WERI-Rb-1 (cell line): Measurements from ENCODE around the gene SLC26A6.
A peak's percentile ranks its signal among the peaks of the same experiment; 100 is the strongest.

Experiments used
- DNase-seq: peaks from one replicate; pipeline ENCODE4 v3.0.0-alpha.2; 2020
- H3K27ac ChIP-seq: fragments of 250-450 bp; sonication (Bioruptor Pico); 2 replicates; pipeline ENCODE4 v1.5.1; 2020; ENCODE audit warnings: mild to moderate bottlenecking, moderate library complexity
- H3K27me3 ChIP-seq: fragments of 250-450 bp; sonication (Bioruptor Pico); 2 replicates; pipeline ENCODE4 v1.5.1; 2021; ENCODE audit warnings: mild to moderate bottlenecking, low read depth, moderate library complexity; ENCODE audit not compliant: insufficient read depth, severe bottlenecking
- H3K36me3 ChIP-seq: fragments of 250-450 bp; sonication (Bioruptor Pico); 2 replicates; pipeline ENCODE4 v1.5.1; 2020; ENCODE audit warnings: mild to moderate bottlenecking, moderate library complexity
- H3K4me3 ChIP-seq: 2 replicates; pipeline ENCODE4 v1.5.1; 2011; ENCODE audit warnings: low read depth, mild to moderate bottlenecking, control low read depth, low read length
- H3K9me3 ChIP-seq: fragments of 250-450 bp; sonication (Bioruptor Pico); 2 replicates; pipeline ENCODE4 v1.5.1; 2021; ENCODE audit warnings: mild to moderate bottlenecking, moderate library complexity; ENCODE audit not compliant: severe bottlenecking
- TF ChIP-seq, protein P1 (sequence below): IDR thresholded peaks from 2 replicates; pipeline ENCODE4 v1.5.1; 2011; ENCODE audit warnings: low read depth, mild to moderate bottlenecking, control low read depth, inconsistent platforms, low read length

Gene SLC26A6

DNA sequence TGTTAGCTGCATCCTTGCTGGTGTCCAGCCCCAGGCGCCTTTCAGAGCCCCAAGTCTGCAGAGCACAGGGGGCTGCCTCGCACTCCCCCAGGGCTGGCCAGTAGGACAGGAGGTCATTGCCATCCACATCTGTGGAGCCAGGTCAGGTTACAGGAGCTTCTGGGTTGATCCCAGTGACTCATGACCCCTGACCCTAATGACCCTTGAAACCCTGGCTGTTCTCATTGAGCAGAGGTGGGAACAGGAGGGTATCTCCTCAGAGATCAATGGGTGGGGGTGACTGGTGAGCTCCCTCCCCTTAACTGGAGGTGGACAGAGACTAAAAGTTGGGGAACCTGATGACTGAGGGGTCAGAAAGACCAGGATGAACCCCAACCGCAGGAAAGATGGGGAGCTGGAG is 6.1 kb upstream of the SLC26A6 start:
- no peaks in the 10 kb centered on the region for H3K27me3 ChIP-seq
- H3K4me3 ChIP-seq: no peak overlapping the region
- no peaks in the 10 kb centered on the region for H3K9me3 ChIP-seq
- peaks cover 96% of the 10 kb centered on the region for H3K36me3 ChIP-seq
- TF ChIP-seq, protein P1, sequence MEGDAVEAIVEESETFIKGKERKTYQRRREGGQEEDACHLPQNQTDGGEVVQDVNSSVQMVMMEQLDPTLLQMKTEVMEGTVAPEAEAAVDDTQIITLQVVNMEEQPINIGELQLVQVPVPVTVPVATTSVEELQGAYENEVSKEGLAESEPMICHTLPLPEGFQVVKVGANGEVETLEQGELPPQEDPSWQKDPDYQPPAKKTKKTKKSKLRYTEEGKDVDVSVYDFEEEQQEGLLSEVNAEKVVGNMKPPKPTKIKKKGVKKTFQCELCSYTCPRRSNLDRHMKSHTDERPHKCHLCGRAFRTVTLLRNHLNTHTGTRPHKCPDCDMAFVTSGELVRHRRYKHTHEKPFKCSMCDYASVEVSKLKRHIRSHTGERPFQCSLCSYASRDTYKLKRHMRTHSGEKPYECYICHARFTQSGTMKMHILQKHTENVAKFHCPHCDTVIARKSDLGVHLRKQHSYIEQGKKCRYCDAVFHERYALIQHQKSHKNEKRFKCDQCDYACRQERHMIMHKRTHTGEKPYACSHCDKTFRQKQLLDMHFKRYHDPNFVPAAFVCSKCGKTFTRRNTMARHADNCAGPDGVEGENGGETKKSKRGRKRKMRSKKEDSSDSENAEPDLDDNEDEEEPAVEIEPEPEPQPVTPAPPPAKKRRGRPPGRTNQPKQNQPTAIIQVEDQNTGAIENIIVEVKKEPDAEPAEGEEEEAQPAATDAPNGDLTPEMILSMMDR: no peak
- H3K27ac ChIP-seq: no peak overlapping the region
- DNase-seq: no peak

GRCh38 chr3:48639944-48640606 is 4.8 kb upstream of the SLC26A6 start:
- TF ChIP-seq, protein P1: no peak

DNA sequence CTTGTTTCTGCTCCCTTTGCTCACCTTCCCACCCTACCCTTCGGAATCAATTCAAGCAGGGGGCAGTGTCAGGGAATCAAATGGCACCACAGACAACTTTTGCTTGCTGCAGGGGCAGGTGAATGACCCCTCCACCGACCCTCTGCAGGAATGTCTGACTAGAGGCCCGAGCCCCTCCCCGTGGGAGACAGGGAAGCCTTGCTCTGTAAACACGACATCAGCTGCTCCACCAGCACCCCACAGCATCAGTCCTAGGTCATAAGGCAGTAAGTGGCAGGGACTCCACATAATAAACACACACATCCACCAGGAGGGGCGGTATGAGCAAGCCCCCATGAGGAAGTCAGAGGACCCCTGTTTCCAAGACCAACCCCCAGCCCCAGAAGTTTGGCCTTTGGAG is 2.0 kb upstream of the SLC26A6 start:
- Histone ChIP-seq H3K36me3 (peaks cover 70% of the 10 kb centered on the region), H3K27ac (no peak overlapping the region), H3K9me3 (no peaks in the 10 kb centered on the region), H3K27me3 (no peaks in the 10 kb centered on the region), H3K4me3 (no peak overlapping the region)
- TF ChIP-seq, protein P1: no peak
- DNase-seq: no peak

More at GRCh38 chr3:48639944-48640606, 4.8 kb upstream of the SLC26A6 start:
- no peaks in the 10 kb centered on the region for H3K27me3 ChIP-seq
- H3K9me3 ChIP-seq: no peaks in the 10 kb centered on the region
- H3K27ac ChIP-seq: no peak overlapping the region
- H3K4me3 ChIP-seq: no peak overlapping the region
- peaks cover 85% of the 10 kb centered on the region for H3K36me3 ChIP-seq
- no peak for DNase-seq

GRCh38 chr3:48636149-48636655 is 941 bp upstream of the SLC26A6 start:
- Histone ChIP-seq H3K9me3 (no peaks in the 10 kb centered on the region), H3K27ac (peak overlapping the region; percentile 72), H3K36me3 (peaks cover 59% of the 10 kb centered on the region), H3K4me3 (peak overlapping the region; percentile 54), H3K27me3 (no peaks in the 10 kb centered on the region)
- TF ChIP-seq, protein P1: no peak
- DNase-seq: no peak

DNA sequence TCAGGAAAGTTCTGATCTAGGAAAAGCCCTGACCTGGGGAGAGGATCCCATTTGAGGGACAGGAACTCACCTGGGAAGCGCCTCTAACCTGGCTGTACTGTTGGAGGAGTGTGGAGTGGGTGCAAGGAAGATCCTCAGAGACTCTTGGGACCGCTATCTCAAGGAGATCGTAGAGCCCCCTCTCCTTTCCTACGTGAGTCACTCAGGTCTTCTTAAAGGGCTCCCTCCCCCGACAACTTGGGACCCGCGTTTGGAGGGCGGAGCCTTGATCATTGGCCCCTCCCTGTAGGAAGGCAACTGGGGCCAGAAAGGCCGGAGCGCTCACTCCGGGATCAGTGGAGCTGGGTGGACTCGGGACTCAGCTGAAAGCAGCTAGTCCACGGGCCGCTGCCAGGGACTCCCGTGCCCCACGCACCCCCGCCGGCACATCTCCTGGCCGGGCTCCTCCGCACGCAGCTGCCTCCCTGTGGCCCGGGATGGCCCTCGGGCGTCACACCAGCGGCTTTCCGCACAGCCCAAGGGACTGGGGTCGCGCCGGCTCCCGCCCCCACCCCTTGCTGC is 520 bp downstream of the SLC26A6 start:
- Histone ChIP-seq H3K27me3 (no peaks in the 10 kb centered on the region), H3K36me3 (peaks cover 49% of the 10 kb centered on the region), H3K9me3 (no peaks in the 10 kb centered on the region), H3K27ac (peak overlapping the region; percentile 72), H3K4me3 (peak overlapping the region; percentile 54)
- TF ChIP-seq, protein P1: no peak
- peak; percentile 79 for DNase-seq
